ENCODE measurements around the gene CSNK1A1L. TPM values are rescaled to one million over a fixed set of nuclear protein-coding genes. Genes with fewer than 3 reads are reported as not detected.

The CSNK1A1L gene
- polyA plus RNA-seq, 2 donors = not detected

DNA sequence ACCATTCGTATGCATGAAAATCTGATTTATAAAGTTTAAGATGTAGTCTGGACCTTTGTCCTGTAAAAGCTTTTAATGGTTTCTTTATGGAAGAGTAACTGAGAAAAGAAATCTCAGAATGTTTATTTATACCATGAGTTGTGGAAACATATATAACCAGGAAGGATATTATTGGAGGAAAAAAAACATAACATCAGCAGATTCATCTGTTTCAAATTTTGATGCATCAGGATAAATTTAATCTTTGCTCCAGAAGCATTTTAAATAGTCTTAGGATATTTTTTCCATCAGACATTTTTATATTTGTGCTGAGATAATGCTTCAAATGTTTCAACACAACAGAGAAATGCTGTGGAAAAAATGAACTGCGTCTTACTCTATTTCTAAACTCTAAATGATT lies 31.2 kb upstream of the CSNK1A1L start:
- Histone ChIP-seq H3K9me3 (ENCODE audit: control insufficient read depth in 2 of 2, insufficient read depth in 1 of 2, low read depth in 1 of 2, low read length in 1 of 2) (no peaks in the 10 kb centered on the region), H3K4me1 (ENCODE audit: control insufficient read depth in 2 of 2, insufficient read depth in 2 of 2, low read length in 1 of 2) (no peaks in the 10 kb centered on the region), H3K4me3 (ENCODE audit: low read depth in 1 of 2, low read length in 2 of 2) (no peak overlapping the region), H3K27ac (ENCODE audit: low read depth in 2 of 2, low read length in 1 of 2) (no peak overlapping the region), H3K27me3 (ENCODE audit: control insufficient read depth in 1 of 2, insufficient read depth in 2 of 2, low read length in 2 of 2) (no peaks in the 10 kb centered on the region), H3K36me3 (ENCODE audit: control insufficient read depth in 2 of 2, insufficient read depth in 2 of 2, low read length in 1 of 2) (no peaks in the 10 kb centered on the region)
- WGBS, 2 donors = 82 to 88% methylated on average over 2 of the region's 2 CpGs

GRCh38 chr13:37136187-37136586 lies 30.7 kb upstream of the CSNK1A1L start:
- Histone ChIP-seq H3K9me3 (ENCODE audit: control insufficient read depth in 2 of 2, insufficient read depth in 1 of 2, low read depth in 1 of 2, low read length in 1 of 2) (no peaks in the 10 kb centered on the region), H3K36me3 (ENCODE audit: control insufficient read depth in 2 of 2, insufficient read depth in 2 of 2, low read length in 1 of 2) (no peaks in the 10 kb centered on the region), H3K4me3 (ENCODE audit: low read depth in 1 of 2, low read length in 2 of 2) (no peak overlapping the region), H3K4me1 (ENCODE audit: control insufficient read depth in 2 of 2, insufficient read depth in 2 of 2, low read length in 1 of 2) (no peaks in the 10 kb centered on the region), H3K27ac (ENCODE audit: low read depth in 2 of 2, low read length in 1 of 2) (no peak overlapping the region), H3K27me3 (ENCODE audit: control insufficient read depth in 1 of 2, insufficient read depth in 2 of 2, low read length in 2 of 2) (no peaks in the 10 kb centered on the region)
- 28 to 29% methylated on average over 2 of the region's 2 CpGs for WGBS, 2 donors

DNA sequence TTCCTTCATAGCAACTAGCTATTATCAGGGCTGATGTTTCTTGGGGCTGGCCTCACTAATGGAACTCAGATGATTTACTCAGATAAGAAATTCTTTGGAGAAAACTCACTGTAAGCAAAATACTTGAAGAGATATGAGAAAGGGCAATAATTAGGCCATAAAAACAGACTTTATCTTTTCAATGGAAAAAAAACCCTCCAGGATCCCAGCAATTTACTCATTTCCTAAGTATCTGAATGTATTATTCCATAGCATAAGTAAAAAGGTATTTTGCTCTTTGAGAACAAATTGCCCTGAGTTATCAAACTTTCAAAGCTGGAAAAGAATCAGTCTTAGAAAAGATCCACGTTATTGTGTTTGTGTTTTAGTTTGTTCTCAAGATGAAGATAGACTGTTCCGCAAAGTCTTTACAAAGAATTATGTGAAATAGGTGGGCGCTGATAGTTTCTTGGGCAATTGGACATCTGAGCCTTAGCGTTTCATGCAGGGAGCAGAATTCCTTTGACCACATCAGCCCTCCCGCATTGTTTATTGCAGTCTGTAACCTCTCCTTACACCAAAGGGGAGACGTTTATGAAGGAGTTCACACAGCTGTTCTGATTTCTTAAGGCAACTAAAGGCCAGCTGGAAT lies 29.1 kb upstream of the CSNK1A1L start:
- 60 to 64% methylated on average over 6 of the region's 6 CpGs for WGBS, 2 donors
- no peaks in the 10 kb centered on the region for H3K4me1 ChIP-seq (ENCODE audit: control insufficient read depth in 2 of 2, insufficient read depth in 2 of 2, low read length in 1 of 2)
- H3K9me3 ChIP-seq (ENCODE audit: control insufficient read depth in 2 of 2, insufficient read depth in 1 of 2, low read depth in 1 of 2, low read length in 1 of 2) = no peaks in the 10 kb centered on the region
- no peak overlapping the region for H3K27ac ChIP-seq (ENCODE audit: low read depth in 2 of 2, low read length in 1 of 2)
- no peaks in the 10 kb centered on the region for H3K27me3 ChIP-seq (ENCODE audit: control insufficient read depth in 1 of 2, insufficient read depth in 2 of 2, low read length in 2 of 2)
- no peaks in the 10 kb centered on the region for H3K36me3 ChIP-seq (ENCODE audit: control insufficient read depth in 2 of 2, insufficient read depth in 2 of 2, low read length in 1 of 2)
- H3K4me3 ChIP-seq (ENCODE audit: low read depth in 1 of 2, low read length in 2 of 2) = no peak overlapping the region

- Histone ChIP-seq H3K9me3 (ENCODE audit: control insufficient read depth in 2 of 2, insufficient read depth in 1 of 2, low read depth in 1 of 2, low read length in 1 of 2) (no peaks in the 10 kb centered on the region), H3K4me1 (ENCODE audit: control insufficient read depth in 2 of 2, insufficient read depth in 2 of 2, low read length in 1 of 2) (no peaks in the 10 kb centered on the region), H3K4me3 (ENCODE audit: low read depth in 1 of 2, low read length in 2 of 2) (no peak overlapping the region), H3K27me3 (ENCODE audit: control insufficient read depth in 1 of 2, insufficient read depth in 2 of 2, low read length in 2 of 2) (no peaks in the 10 kb centered on the region), H3K36me3 (ENCODE audit: control insufficient read depth in 2 of 2, insufficient read depth in 2 of 2, low read length in 1 of 2) (no peaks in the 10 kb centered on the region), H3K27ac (ENCODE audit: low read depth in 2 of 2, low read length in 1 of 2) (no peak overlapping the region)
- 80% methylated on average over 2 of the region's 2 CpGs for WGBS, 2 donors
These were observed 26.7 kb upstream of the CSNK1A1L start for GRCh38 chr13:37132211-37132610.

GRCh38 chr13:37131092-37131491 lies 25.6 kb upstream of the CSNK1A1L start:
- no peaks in the 10 kb centered on the region for H3K27me3 ChIP-seq (ENCODE audit: control insufficient read depth in 1 of 2, insufficient read depth in 2 of 2, low read length in 2 of 2)
- H3K9me3 ChIP-seq (ENCODE audit: control insufficient read depth in 2 of 2, insufficient read depth in 1 of 2, low read depth in 1 of 2, low read length in 1 of 2) = no peaks in the 10 kb centered on the region
- no peak overlapping the region for H3K27ac ChIP-seq (ENCODE audit: low read depth in 2 of 2, low read length in 1 of 2)
- 72 to 77% methylated on average over 3 of the region's 3 CpGs for WGBS, 2 donors
- H3K4me1 ChIP-seq (ENCODE audit: control insufficient read depth in 2 of 2, insufficient read depth in 2 of 2, low read length in 1 of 2) = no peaks in the 10 kb centered on the region
- H3K36me3 ChIP-seq (ENCODE audit: control insufficient read depth in 2 of 2, insufficient read depth in 2 of 2, low read length in 1 of 2) = no peaks in the 10 kb centered on the region
- H3K4me3 ChIP-seq (ENCODE audit: low read depth in 1 of 2, low read length in 2 of 2) = no peak overlapping the region

DNA sequence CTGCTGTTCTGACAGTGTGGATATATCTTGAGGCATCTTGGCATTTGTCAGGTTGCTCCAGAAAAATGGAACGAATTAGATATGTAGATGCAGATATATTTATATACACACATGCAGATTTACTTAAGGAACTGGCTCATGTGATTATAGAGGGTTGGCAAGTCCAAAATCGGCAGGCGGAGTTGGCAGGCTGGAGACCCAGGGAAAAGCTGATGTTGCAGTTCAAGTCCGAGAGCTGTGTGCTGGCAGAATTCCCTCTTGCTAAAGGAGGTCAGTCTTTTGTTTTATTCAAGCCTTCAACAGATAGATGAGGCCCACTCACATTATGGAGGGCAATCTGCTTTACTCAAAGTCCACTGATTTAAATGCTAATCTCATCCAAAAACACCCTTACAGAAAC lies 24.4 kb upstream of the CSNK1A1L start:
- Histone ChIP-seq H3K27ac (ENCODE audit: low read depth in 2 of 2, low read length in 1 of 2) (no peak overlapping the region), H3K4me1 (ENCODE audit: control insufficient read depth in 2 of 2, insufficient read depth in 2 of 2, low read length in 1 of 2) (no peaks in the 10 kb centered on the region), H3K27me3 (ENCODE audit: control insufficient read depth in 1 of 2, insufficient read depth in 2 of 2, low read length in 2 of 2) (no peaks in the 10 kb centered on the region), H3K9me3 (ENCODE audit: control insufficient read depth in 2 of 2, insufficient read depth in 1 of 2, low read depth in 1 of 2, low read length in 1 of 2) (no peaks in the 10 kb centered on the region), H3K36me3 (ENCODE audit: control insufficient read depth in 2 of 2, insufficient read depth in 2 of 2, low read length in 1 of 2) (no peaks in the 10 kb centered on the region), H3K4me3 (ENCODE audit: low read depth in 1 of 2, low read length in 2 of 2) (no peak overlapping the region)
- WGBS, 2 donors = 56 to 60% methylated on average over 4 of the region's 4 CpGs

- Histone ChIP-seq H3K4me3 (ENCODE audit: low read depth in 1 of 2, low read length in 2 of 2) (no peak overlapping the region), H3K27ac (ENCODE audit: low read depth in 2 of 2, low read length in 1 of 2) (no peak overlapping the region), H3K4me1 (ENCODE audit: control insufficient read depth in 2 of 2, insufficient read depth in 2 of 2, low read length in 1 of 2) (no peaks in the 10 kb centered on the region), H3K9me3 (ENCODE audit: control insufficient read depth in 2 of 2, insufficient read depth in 1 of 2, low read depth in 1 of 2, low read length in 1 of 2) (no peaks in the 10 kb centered on the region), H3K36me3 (ENCODE audit: control insufficient read depth in 2 of 2, insufficient read depth in 2 of 2, low read length in 1 of 2) (no peaks in the 10 kb centered on the region), H3K27me3 (ENCODE audit: control insufficient read depth in 1 of 2, insufficient read depth in 2 of 2, low read length in 2 of 2) (no peaks in the 10 kb centered on the region)
- 14 to 17% methylated on average over 3 of the region's 3 CpGs for WGBS, 2 donors
These were observed 22.3 kb upstream of the CSNK1A1L start for GRCh38 chr13:37127691-37128241.

DNA sequence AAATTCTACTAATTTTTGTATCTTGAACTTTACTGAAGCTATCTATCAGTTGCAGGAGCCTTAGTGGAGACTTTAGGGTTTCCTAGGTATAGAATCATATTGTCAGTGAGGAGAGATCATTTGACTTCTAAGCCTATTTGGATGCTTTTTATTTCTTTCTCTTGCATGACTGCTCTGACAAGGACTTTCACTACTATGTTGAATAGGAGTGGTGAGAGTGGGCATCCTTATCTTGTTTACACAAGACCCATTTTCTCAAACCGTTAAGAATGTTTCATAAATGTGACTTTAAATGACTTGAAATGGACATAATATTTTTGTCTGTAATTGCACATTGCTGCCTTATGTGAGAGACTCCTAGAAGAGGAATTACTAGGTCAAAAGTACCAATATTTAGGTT lies 17.9 kb upstream of the CSNK1A1L start:
- H3K4me1 ChIP-seq (ENCODE audit: control insufficient read depth in 2 of 2, insufficient read depth in 2 of 2, low read length in 1 of 2) = no peaks in the 10 kb centered on the region
- H3K9me3 ChIP-seq (ENCODE audit: control insufficient read depth in 2 of 2, insufficient read depth in 1 of 2, low read depth in 1 of 2, low read length in 1 of 2) = no peaks in the 10 kb centered on the region
- 42 to 50% methylated on average over 1 of the region's 1 CpG for WGBS, 2 donors
- H3K4me3 ChIP-seq (ENCODE audit: low read depth in 1 of 2, low read length in 2 of 2) = no peak overlapping the region
- no peaks in the 10 kb centered on the region for H3K27me3 ChIP-seq (ENCODE audit: control insufficient read depth in 1 of 2, insufficient read depth in 2 of 2, low read length in 2 of 2)
- no peak overlapping the region for H3K27ac ChIP-seq (ENCODE audit: low read depth in 2 of 2, low read length in 1 of 2)
- no peaks in the 10 kb centered on the region for H3K36me3 ChIP-seq (ENCODE audit: control insufficient read depth in 2 of 2, insufficient read depth in 2 of 2, low read length in 1 of 2)

- no peaks in the 10 kb centered on the region for H3K36me3 ChIP-seq (ENCODE audit: control insufficient read depth in 2 of 2, insufficient read depth in 2 of 2, low read length in 1 of 2)
- H3K27me3 ChIP-seq (ENCODE audit: control insufficient read depth in 1 of 2, insufficient read depth in 2 of 2, low read length in 2 of 2) = no peaks in the 10 kb centered on the region
- H3K9me3 ChIP-seq (ENCODE audit: control insufficient read depth in 2 of 2, insufficient read depth in 1 of 2, low read depth in 1 of 2, low read length in 1 of 2) = no peaks in the 10 kb centered on the region
- no peak overlapping the region for H3K27ac ChIP-seq (ENCODE audit: low read depth in 2 of 2, low read length in 1 of 2)
- no peaks in the 10 kb centered on the region for H3K4me1 ChIP-seq (ENCODE audit: control insufficient read depth in 2 of 2, insufficient read depth in 2 of 2, low read length in 1 of 2)
- H3K4me3 ChIP-seq (ENCODE audit: low read depth in 1 of 2, low read length in 2 of 2) = no peak overlapping the region
- WGBS, 2 donors = 25 to 29% methylated on average over 3 of the region's 3 CpGs
These were observed 12.6 kb upstream of the CSNK1A1L start for GRCh38 chr13:37118016-37118415.

DNA sequence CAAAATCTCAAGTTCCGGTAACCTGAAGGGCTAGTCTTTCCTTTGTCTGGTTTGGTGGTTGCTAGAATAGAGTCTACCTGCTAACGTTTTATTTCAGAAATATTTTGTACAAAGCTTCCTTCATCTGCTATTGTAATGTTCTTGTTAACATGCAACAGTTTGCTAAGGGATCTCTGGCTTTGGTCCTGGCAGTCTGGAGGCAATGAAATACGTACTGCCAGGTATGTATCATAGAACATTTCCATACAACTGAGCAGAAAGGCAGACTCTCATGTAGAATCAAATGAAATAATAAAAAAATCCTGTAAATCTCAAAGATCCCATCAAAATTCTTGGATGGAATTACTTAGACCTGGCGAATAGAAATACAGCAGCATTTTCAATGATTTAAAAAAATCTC lies 8.8 kb upstream of the CSNK1A1L start:
- H3K27me3 ChIP-seq (ENCODE audit: control insufficient read depth in 1 of 2, insufficient read depth in 2 of 2, low read length in 2 of 2) = no peaks in the 10 kb centered on the region
- H3K4me3 ChIP-seq (ENCODE audit: low read depth in 1 of 2, low read length in 2 of 2) = no peak overlapping the region
- no peaks in the 10 kb centered on the region for H3K36me3 ChIP-seq (ENCODE audit: control insufficient read depth in 2 of 2, insufficient read depth in 2 of 2, low read length in 1 of 2)
- H3K27ac ChIP-seq (ENCODE audit: low read depth in 2 of 2, low read length in 1 of 2) = no peak overlapping the region
- no peaks in the 10 kb centered on the region for H3K4me1 ChIP-seq (ENCODE audit: control insufficient read depth in 2 of 2, insufficient read depth in 2 of 2, low read length in 1 of 2)
- 79% methylated on average over 4 of the region's 4 CpGs for WGBS, 2 donors
- H3K9me3 ChIP-seq (ENCODE audit: control insufficient read depth in 2 of 2, insufficient read depth in 1 of 2, low read depth in 1 of 2, low read length in 1 of 2) = no peaks in the 10 kb centered on the region

All from esophagus (tissue), 2 donors.